ENCODE data around the gene RAE1.
"Not testable (repeated sequence)": the region's sequence is repeated elsewhere in the genome, so short reads cannot be mapped to it uniquely, and the experiment has no call there.

Gene RAE1

GRCh38 chr20:57332105-57333089 lies 18.7 kb upstream of the RAE1 start:
- DNase-seq (ENCODE audit: low spot score) = no peak
- in situ Hi-C loops (cut with MboI; ENCODE audit: low pct_unique_long_range_greater_than_20kb, low sequenced_read_pairs, unreplicated experiment) = loop anchor here (10.0 kb wide), 1 partner anchor 248 kb away; no protein-coding TSS in a partner anchor

GRCh38 chr20:57335392-57335791 lies 15.7 kb upstream of the RAE1 start:
- in situ Hi-C loops (cut with MboI; ENCODE audit: low pct_unique_long_range_greater_than_20kb, low sequenced_read_pairs, unreplicated experiment) = loop anchor here (10.0 kb wide), 1 partner anchor 251 kb away; no protein-coding TSS in a partner anchor
- DNase-seq (ENCODE audit: low spot score) = no peak
- TF ChIP-seq CTCF (IDR thresholded peaks at IDR 0.05; ENCODE audit: extremely low read depth, insufficient read depth, missing control alignments) = peak; percentile 11

More at GRCh38 chr20:57332105-57333089, 18.7 kb upstream of the RAE1 start:
- TF ChIP-seq CTCF (IDR thresholded peaks at IDR 0.05; ENCODE audit: extremely low read depth, insufficient read depth, missing control alignments) = no peak

- no peak for DNase-seq (ENCODE audit: low spot score)
- in situ Hi-C loops (cut with MboI; ENCODE audit: low pct_unique_long_range_greater_than_20kb, low sequenced_read_pairs, unreplicated experiment) = no loop called here
These were observed 9.4 kb upstream of the RAE1 start for GRCh38 chr20:57341663-57342062.

GRCh38 chr20:57342829-57343228 lies 8.2 kb upstream of the RAE1 start:
- no peak for TF ChIP-seq CTCF (IDR thresholded peaks at IDR 0.05; ENCODE audit: extremely low read depth, insufficient read depth, missing control alignments)
- no peak for DNase-seq (ENCODE audit: low spot score)
- in situ Hi-C loops (cut with MboI; ENCODE audit: low pct_unique_long_range_greater_than_20kb, low sequenced_read_pairs, unreplicated experiment) = no loop called here

More at GRCh38 chr20:57341663-57342062, 9.4 kb upstream of the RAE1 start:
- no peak for TF ChIP-seq CTCF (IDR thresholded peaks at IDR 0.05; ENCODE audit: extremely low read depth, insufficient read depth, missing control alignments)

GRCh38 chr20:57346477-57346876 lies 4.6 kb upstream of the RAE1 start:
- TF ChIP-seq CTCF (IDR thresholded peaks at IDR 0.05; ENCODE audit: extremely low read depth, insufficient read depth, missing control alignments) = peak; percentile 75
- in situ Hi-C loops (cut with MboI; ENCODE audit: low pct_unique_long_range_greater_than_20kb, low sequenced_read_pairs, unreplicated experiment) = no loop called here
- DNase-seq (ENCODE audit: low spot score) = peak; percentile 48

- no peak for TF ChIP-seq CTCF (IDR thresholded peaks at IDR 0.05; ENCODE audit: extremely low read depth, insufficient read depth, missing control alignments)
- DNase-seq (ENCODE audit: low spot score) = no peak
- in situ Hi-C loops (cut with MboI; ENCODE audit: low pct_unique_long_range_greater_than_20kb, low sequenced_read_pairs, unreplicated experiment) = no loop called here
These were observed 3.7 kb upstream of the RAE1 start for GRCh38 chr20:57347393-57347792.

GRCh38 chr20:57348200-57348921 lies 2.7 kb upstream of the RAE1 start:
- DNase-seq (ENCODE audit: low spot score); in situ Hi-C loops (cut with MboI; ENCODE audit: low pct_unique_long_range_greater_than_20kb, low sequenced_read_pairs, unreplicated experiment): not testable (repeated sequence)

- in situ Hi-C loops (cut with MboI; ENCODE audit: low pct_unique_long_range_greater_than_20kb, low sequenced_read_pairs, unreplicated experiment); DNase-seq (ENCODE audit: low spot score): not testable (repeated sequence)
These were observed 2.0 kb upstream of the RAE1 start for GRCh38 chr20:57348922-57349574.

All from GM13977 (cell line).